Activated T-helper 1 cell treated with Interleukin-2 at 50 U/mL for 16 hours (primary cell): Measurements from ENCODE around the gene GNS.
A peak's percentile ranks its signal among the peaks of the same experiment; 100 is the strongest.

Source experiments
- DNase-seq: peaks from one replicate; pipeline ENCODE4 v3.0.0-alpha.2; 2020; ENCODE audit warnings: low read depth

GNS gene

GRCh38 chr12:64673490-64674169 lies 85.6 kb downstream of the GNS start:
- DNase-seq, result no peak

- DNase-seq, result peak; percentile 31
Measured at GRCh38 chr12:64672925-64673409, 86.2 kb downstream of the GNS start.

- no peak for DNase-seq
Measured at GRCh38 chr12:64671681-64672080, 87.5 kb downstream of the GNS start.

- no peak for DNase-seq
Measured at GRCh38 chr12:64670919-64671639, 88.1 kb downstream of the GNS start.

GRCh38 chr12:64670019-64670418 lies 89.2 kb downstream of the GNS start:
- DNase-seq, result no peak

DNA sequence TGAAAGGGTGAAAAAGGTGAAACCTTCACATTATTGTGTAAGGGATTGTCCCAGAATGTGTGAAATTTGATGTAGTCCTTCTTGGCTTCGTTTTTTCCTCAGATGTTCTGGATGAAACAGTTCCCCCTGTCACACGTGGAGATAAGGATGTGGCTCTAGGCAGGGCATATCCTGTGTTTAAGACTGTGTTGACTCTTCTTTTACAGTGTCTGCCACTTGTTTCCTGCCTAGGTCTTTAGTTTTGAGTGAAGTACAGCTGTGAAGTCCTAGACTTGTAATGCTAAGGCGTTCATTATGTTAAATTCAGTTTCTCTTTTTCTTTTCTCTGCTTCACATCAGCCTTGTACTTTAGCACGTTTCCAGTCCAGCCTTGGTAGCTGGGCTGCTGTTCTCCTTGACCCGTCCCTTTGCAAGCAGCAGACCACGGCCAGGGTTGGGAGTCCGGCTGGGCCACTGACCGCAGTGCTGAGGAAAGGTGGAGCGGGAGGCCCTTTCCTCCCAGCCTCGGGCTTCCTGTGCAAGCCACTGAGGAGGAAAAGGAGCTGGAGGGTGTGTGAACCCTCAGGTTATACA lies 89.8 kb downstream of the GNS start:
- DNase-seq, result peak; percentile 34

DNA sequence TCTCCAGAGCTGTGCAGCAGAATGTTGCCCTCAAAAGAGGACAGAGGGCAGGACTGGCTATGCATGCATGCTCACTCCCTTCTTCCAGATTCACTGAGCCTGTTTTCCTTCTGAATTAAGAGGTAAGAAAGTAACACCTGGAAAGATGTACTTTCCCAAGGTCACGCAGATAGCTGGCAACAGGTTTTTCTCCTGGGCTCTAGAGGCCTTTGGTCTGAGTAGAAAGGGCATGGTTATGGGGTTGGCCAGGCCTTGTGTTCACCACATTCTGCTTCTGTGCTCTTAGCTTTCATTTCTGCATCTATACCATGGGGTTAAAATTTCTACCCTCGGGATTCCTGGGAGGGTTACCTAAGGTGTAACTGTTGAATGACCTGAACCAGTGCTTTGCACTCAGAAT lies 91.4 kb downstream of the GNS start:
- no peak for DNase-seq

DNA sequence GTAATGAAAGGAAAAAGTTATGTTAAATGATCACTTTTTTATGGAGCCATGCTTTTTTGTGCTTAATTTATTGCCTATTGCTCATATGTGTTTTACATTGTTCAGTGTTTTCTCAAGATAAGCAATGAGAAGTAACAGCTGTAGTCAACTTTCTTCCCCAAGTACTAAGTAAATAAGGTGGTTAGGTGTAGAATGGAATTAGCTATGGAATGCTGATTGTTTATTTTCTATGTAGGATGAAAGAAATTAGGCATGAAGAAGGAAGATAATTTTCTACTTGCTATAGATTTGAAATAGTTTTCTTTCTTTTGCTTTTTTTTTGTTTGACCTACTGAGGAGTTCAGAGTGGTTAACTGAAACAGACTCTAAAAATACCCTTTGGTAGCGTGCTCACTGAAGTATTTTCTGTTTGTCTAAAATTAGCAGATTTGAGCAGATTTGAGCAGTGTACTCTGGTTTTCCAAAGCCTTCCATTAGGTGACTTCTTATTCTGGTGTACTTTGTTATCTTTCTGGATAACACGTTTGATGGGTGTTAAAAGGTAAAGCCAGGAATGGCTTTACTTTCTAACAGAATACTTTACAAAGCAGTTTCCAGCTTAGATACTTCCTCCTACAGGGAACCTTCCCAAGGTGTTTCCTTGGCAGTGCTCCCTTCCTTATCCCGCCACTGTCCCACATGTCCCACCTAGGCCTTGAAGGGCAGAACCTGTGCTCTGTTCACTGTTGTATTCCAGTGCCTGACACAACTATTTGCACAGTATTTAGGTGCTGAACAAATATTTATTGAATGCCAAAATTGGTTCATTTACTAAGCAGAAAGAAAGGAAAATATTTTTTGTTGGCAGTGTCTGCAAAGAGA lies 92.9 kb downstream of the GNS start:
- DNase-seq, result no peak

- peak; percentile 29 for DNase-seq
Measured at GRCh38 chr12:64665514-64665913, 93.7 kb downstream of the GNS start.
